Spleen (tissue), 7 donors: ENCODE data around the gene ZNF585A.
"Not testable (repeated sequence)": the region's sequence is repeated elsewhere in the genome, so short reads cannot be mapped to it uniquely, and the experiment has no call there.

Source experiments
- POLR2A ChIP-seq, 3 donors: fragments of 450-650 bp; IDR thresholded peaks; one replicate each; pipeline ENCODE4 v1.5.1; 2017; ENCODE audit warnings: antibody characterized with exemption in 3 of 3, mild to moderate bottlenecking in 1 of 3
- POLR2AphosphoS5 ChIP-seq, 3 donors: sonication (generic); formaldehyde crosslinking; IDR thresholded peaks; one replicate each; pipeline ENCODE4 v1.5.1; 2017; ENCODE audit warnings: antibody characterized with exemption in 3 of 3
- TF ChIP-seq, protein P1 (sequence below), 11 experiments: fragments of 200-600 bp in 7 of 11; fragments of 450-650 bp in 4 of 11; sonication (generic) in 4 of 11; IDR thresholded peaks in 8 of 11; conservative IDR thresholded peaks in 3 of 11; 1 replicate in 7 of 11; 2 replicates in 4 of 11; pipeline versions ENCODE4 v1.4.0 to v1.8.0; 2016 to 2021; ENCODE audit warnings: antibody characterized with exemption in 11 of 11, inconsistent platforms in 4 of 11, mild to moderate bottlenecking in 1 of 11
- donor health status: DM: no; HTN: no; CAD: no; lungs with moderate emphysema.
- donor health status: DM: no; HTN: no; CAD: no.
- donor health status: DM: no; HTN: no; CAD: no.

DNA sequence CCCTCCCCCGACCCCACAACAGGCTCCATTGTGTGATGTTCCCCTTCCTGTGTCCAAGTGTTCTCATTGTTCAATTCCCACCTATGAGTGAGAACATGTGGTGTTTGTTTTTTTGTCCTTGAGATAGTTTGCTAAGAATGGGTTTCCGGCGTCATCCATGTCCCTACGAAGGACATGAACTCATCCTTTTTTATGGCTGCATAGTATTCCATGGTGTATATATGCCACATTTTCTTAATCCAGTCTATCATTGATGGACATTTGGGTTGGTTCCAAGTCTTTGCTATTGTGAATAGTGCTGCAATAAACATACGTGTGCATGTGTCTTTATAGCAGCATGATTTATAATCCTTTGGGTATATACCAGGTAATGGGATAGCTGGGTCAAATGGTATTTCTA lies 68.4 kb downstream of the ZNF585A start:
- TF ChIP-seq, protein P1, sequence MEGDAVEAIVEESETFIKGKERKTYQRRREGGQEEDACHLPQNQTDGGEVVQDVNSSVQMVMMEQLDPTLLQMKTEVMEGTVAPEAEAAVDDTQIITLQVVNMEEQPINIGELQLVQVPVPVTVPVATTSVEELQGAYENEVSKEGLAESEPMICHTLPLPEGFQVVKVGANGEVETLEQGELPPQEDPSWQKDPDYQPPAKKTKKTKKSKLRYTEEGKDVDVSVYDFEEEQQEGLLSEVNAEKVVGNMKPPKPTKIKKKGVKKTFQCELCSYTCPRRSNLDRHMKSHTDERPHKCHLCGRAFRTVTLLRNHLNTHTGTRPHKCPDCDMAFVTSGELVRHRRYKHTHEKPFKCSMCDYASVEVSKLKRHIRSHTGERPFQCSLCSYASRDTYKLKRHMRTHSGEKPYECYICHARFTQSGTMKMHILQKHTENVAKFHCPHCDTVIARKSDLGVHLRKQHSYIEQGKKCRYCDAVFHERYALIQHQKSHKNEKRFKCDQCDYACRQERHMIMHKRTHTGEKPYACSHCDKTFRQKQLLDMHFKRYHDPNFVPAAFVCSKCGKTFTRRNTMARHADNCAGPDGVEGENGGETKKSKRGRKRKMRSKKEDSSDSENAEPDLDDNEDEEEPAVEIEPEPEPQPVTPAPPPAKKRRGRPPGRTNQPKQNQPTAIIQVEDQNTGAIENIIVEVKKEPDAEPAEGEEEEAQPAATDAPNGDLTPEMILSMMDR (IDR thresholded peaks at IDR 0.05 in 8 of 11, conservative IDR thresholded peaks at IDR 0.05 in 3 of 11), result not testable (repeated sequence)
- TF ChIP-seq POLR2AphosphoS5, POLR2A (IDR thresholded peaks at IDR 0.05): not testable (repeated sequence)
